ENCODE results near the gene CC2D1A. TPM values are rescaled to one million over a fixed set of nuclear protein-coding genes. Genes with fewer than 3 reads are reported as not detected.
A peak's percentile ranks its signal among the peaks of the same experiment; 100 is the strongest.

CC2D1A gene
- total RNA-seq, 1 donor from 2014 or later: 128 TPM

- Histone ChIP-seq H3K27me3 (no peaks in the 10 kb centered on the region), H3K4me1 (peaks cover 6 to 12% of the 10 kb centered on the region in 2 donors), H3K9me3 (no peaks in the 10 kb centered on the region), H3K4me3 (peak overlapping the region; percentile 79 to 81), H3K27ac (no peak overlapping the region), H3K36me3 (peaks cover 17 to 18% of the 10 kb centered on the region in 2 donors)
- intact Hi-C loops (cut with DNase I): loop anchor here (1.0 to 5.0 kb wide), 4 partner anchors 55 to 166 kb away; partner anchors contain the start of genes MISP3, PRKACA and RFX1
- DNase-seq (ENCODE audit: low spot score in 2 of 2): no peak
- no peak for TF ChIP-seq CTCF (IDR thresholded peaks at IDR 0.05)
These were observed 45.8 kb downstream of the CC2D1A start for GRCh38 chr19:13951799-13952153.

GRCh38 chr19:13952154-13952930, 46.3 kb downstream of the CC2D1A start, which contains the start of gene DCAF15:
DCAF15 (plus strand) TSS chr19:13952509; CDS start chr19:13952513, 4 bp downstream.
- peak; percentile 99 to 100 for DNase-seq (ENCODE audit: low spot score in 2 of 2)
- intact Hi-C loops (cut with DNase I): loop anchor here (1.0 to 5.0 kb wide), 4 partner anchors 54 to 165 kb away; partner anchors contain the start of genes MISP3, PRKACA and RFX1
- Histone ChIP-seq H3K9me3 (no peaks in the 10 kb centered on the region), H3K27me3 (no peaks in the 10 kb centered on the region), H3K27ac (peak within 1 kb of the TSS; percentile 76 to 77), H3K4me1 (peaks cover 6 to 12% of the 10 kb centered on the region in 2 donors), H3K4me3 (peak within 1 kb of the TSS; percentile 79 to 81), H3K36me3 (peaks cover 21 to 23% of the 10 kb centered on the region in 2 donors)
- TF ChIP-seq CTCF (IDR thresholded peaks at IDR 0.05): no peak

GRCh38 chr19:13952931-13953531, 47.0 kb downstream of the CC2D1A start:
- H3K27ac ChIP-seq: peak overlapping the region; percentile 76 to 77
- no peaks in the 10 kb centered on the region for H3K27me3 ChIP-seq
- H3K9me3 ChIP-seq: no peaks in the 10 kb centered on the region
- TF ChIP-seq CTCF (IDR thresholded peaks at IDR 0.05): no peak
- DNase-seq (ENCODE audit: low spot score in 2 of 2): no peak
- H3K4me3 ChIP-seq: peak overlapping the region; percentile 79 to 81
- intact Hi-C loops (cut with DNase I): loop anchor here (1.0 to 5.0 kb wide), 4 partner anchors 53 to 164 kb away; partner anchors contain the start of genes MISP3, PRKACA and RFX1
- H3K4me1 ChIP-seq: peaks cover 6 to 12% of the 10 kb centered on the region in 2 donors
- peaks cover 26 to 28% of the 10 kb centered on the region in 2 donors for H3K36me3 ChIP-seq

- DNase-seq (ENCODE audit: low spot score in 2 of 2): no peak
- Histone ChIP-seq H3K4me3 (no peak overlapping the region), H3K27ac (no peak overlapping the region), H3K9me3 (no peaks in the 10 kb centered on the region), H3K27me3 (no peaks in the 10 kb centered on the region), H3K4me1 (peaks cover 6 to 12% of the 10 kb centered on the region in 2 donors), H3K36me3 (peaks cover 34 to 40% of the 10 kb centered on the region in 2 donors)
- no peak for TF ChIP-seq CTCF (IDR thresholded peaks at IDR 0.05)
- intact Hi-C loops (cut with DNase I): loop anchor here (5.0 kb wide), 2 partner anchors 118 to 163 kb away; partner anchors contain the start of genes MISP3 and PRKACA
These were observed 48.2 kb downstream of the CC2D1A start for GRCh38 chr19:13954185-13954584.

GRCh38 chr19:13955662-13956364, 49.8 kb downstream of the CC2D1A start:
- intact Hi-C loops (cut with DNase I): no loop called here
- H3K4me1 ChIP-seq: peaks cover 6 to 12% of the 10 kb centered on the region in 2 donors
- H3K4me3 ChIP-seq: no peak overlapping the region
- no peak for TF ChIP-seq CTCF (IDR thresholded peaks at IDR 0.05)
- H3K36me3 ChIP-seq: peaks cover 50 to 56% of the 10 kb centered on the region in 2 donors
- H3K9me3 ChIP-seq: no peaks in the 10 kb centered on the region
- no peaks in the 10 kb centered on the region for H3K27me3 ChIP-seq
- no peak for DNase-seq (ENCODE audit: low spot score in 2 of 2)
- no peak overlapping the region for H3K27ac ChIP-seq
